HCT116 (cell line): ENCODE measurements around the gene IGFLR1. TPM values are rescaled to one million over a fixed set of nuclear protein-coding genes. Genes with fewer than 3 reads are reported as not detected.
A peak's percentile ranks its signal among the peaks of the same experiment; 100 is the strongest.

Source experiments
- ATAC-seq: fragments of 200-7000 bp; cut with Tn5 transposase; 2 replicates; pipeline ENCODE4 v1.9.1; 2020; ENCODE audit warnings: mild to moderate bottlenecking, moderate library complexity
- BruUV-seq: library from RNA; stranded (reverse); fragments of 400-500 nt; replicated peaks from 2 replicates; lab custom pipeline; 2021; lab: Mats Ljungman, UMichigan
- CTCF ChIA-PET: fragments of 300-600 bp; sonication (Branson Sonifier 250); formaldehyde crosslinking; loops from one replicate; lab custom pipeline; 2021; ENCODE audit warnings: antibody characterized with exemption; lab: Charles Lee
- POLR2A ChIA-PET: fragments of 300-600, 350-600 bp; sonication (Branson Sonifier 250); formaldehyde crosslinking; loops from one replicate; lab custom pipeline; 2021; ENCODE audit warnings: antibody characterized with exemption; lab: Charles Lee
- RAD21 ChIA-PET, 2 experiments: fragments of 300-600 bp; sonication (Branson Sonifier 250); formaldehyde crosslinking; loops; one replicate each; lab custom pipeline; 2023; ENCODE audit warnings: low total read pairs in 2 of 2; ENCODE audit not compliant: uncharacterized antibody in 2 of 2, unreplicated experiment in 2 of 2, low non-redundant PET in 1 of 2; lab: Charles Lee
- DNase-seq: peaks from one replicate; pipeline ENCODE4 v3.0.0-alpha.2; 2010; ENCODE audit warnings: low read depth, low spot score
- H2AFZ ChIP-seq: fragments of 200-600 bp; shearing (Covaris generic), sonication (generic); 2 replicates; pipeline ENCODE4 v1.6.1; 2017; ENCODE audit warnings: low read depth, mixed run types, mixed read lengths, antibody characterized with exemption, low read length; ENCODE audit not compliant: poor library complexity, severe bottlenecking
- H3K27ac ChIP-seq: 2 replicates; pipeline ENCODE4 v1.5.1; 2012; ENCODE audit warnings: low read depth, low read length
- H3K27me3 ChIP-seq: fragments of 200-600 bp; sonication (generic); 2 replicates; pipeline ENCODE4 v1.6.1; 2016; ENCODE audit warnings: mixed run types, low read length, mixed read lengths; ENCODE audit not compliant: insufficient read depth
- H3K36me3 ChIP-seq, 2 experiments: fragments of 200-500 bp in 1 of 2; fragments of 200-600 bp in 1 of 2; sonication (Bioruptor generic) in 1 of 2; sonication (generic) in 1 of 2; 2 replicates each; pipeline versions ENCODE4 v1.5.1 to v1.6.1; 2014 to 2016; ENCODE audit warnings: low read length in 2 of 2, inconsistent platforms in 1 of 2, mixed read lengths in 1 of 2, mixed run types in 1 of 2; ENCODE audit not compliant: insufficient read depth in 2 of 2, control insufficient read depth in 1 of 2
- H3K4me1 ChIP-seq, 2 experiments: fragments of 200-600 bp in 1 of 2; sonication (generic) in 1 of 2; 2 replicates each; pipeline versions ENCODE4 v1.5.1 to v1.6.1; 2012 to 2017; ENCODE audit warnings: low read length in 2 of 2, inconsistent platforms in 1 of 2, mild to moderate bottlenecking in 1 of 2, mixed read lengths in 1 of 2, mixed run types in 1 of 2, moderate library complexity in 1 of 2; ENCODE audit not compliant: insufficient read depth in 2 of 2, control insufficient read depth in 1 of 2
- H3K4me2 ChIP-seq: fragments of 200-600 bp; sonication (generic); 2 replicates; pipeline ENCODE4 v1.6.1; 2017; ENCODE audit warnings: mixed run types, low read length, mixed read lengths
- H3K4me3 ChIP-seq, 2 experiments: fragments of 200-600 bp in 1 of 2; sonication (generic) in 1 of 2; replicated peaks in 1 of 2; 2 replicates each; pipeline ENCODE4 v1.5.1; 2011 to 2016; ENCODE audit warnings: low read length in 2 of 2, control low read depth in 1 of 2, low read depth in 1 of 2, mild to moderate bottlenecking in 1 of 2, mixed read lengths in 1 of 2, mixed run types in 1 of 2
- H3K79me2 ChIP-seq: fragments of 200-600 bp; sonication (generic); 2 replicates; pipeline ENCODE4 v1.6.1; 2017; ENCODE audit warnings: mild to moderate bottlenecking, mixed run types, low read length, moderate library complexity, mixed read lengths; ENCODE audit not compliant: insufficient read depth
- H3K9ac ChIP-seq: fragments of 200-600 bp; sonication (generic); 2 replicates; pipeline ENCODE4 v1.6.1; 2016; ENCODE audit warnings: low read length, mixed read lengths
- H3K9me2 ChIP-seq: fragments of 200-600 bp; sonication (generic), shearing (Covaris generic); 2 replicates; pipeline ENCODE4 v1.6.1; 2017; ENCODE audit warnings: mixed run types, mild to moderate bottlenecking, moderate library complexity; ENCODE audit not compliant: insufficient read depth
- H3K9me3 ChIP-seq, 2 experiments: fragments of 200-500 bp in 1 of 2; fragments of 200-600 bp in 1 of 2; sonication (Bioruptor generic) in 1 of 2; sonication (generic) in 1 of 2; 2 replicates each; pipeline ENCODE4 v1.6.1; 2014 to 2017; ENCODE audit warnings: low read length in 2 of 2, mixed read lengths in 2 of 2, inconsistent platforms in 1 of 2, low read depth in 1 of 2, mild to moderate bottlenecking in 1 of 2, mixed run types in 1 of 2, moderate library complexity in 1 of 2; ENCODE audit not compliant: control insufficient read depth in 1 of 2, insufficient read depth in 1 of 2
- H4K20me1 ChIP-seq: fragments of 200-600 bp; sonication (generic), shearing (Covaris generic); 2 replicates; pipeline ENCODE4 v1.6.1; 2017; ENCODE audit warnings: mixed run types, mild to moderate bottlenecking, moderate library complexity; ENCODE audit not compliant: insufficient read depth
- CEBPB ChIP-seq: IDR thresholded peaks from 2 replicates; pipeline ENCODE4 v1.6.1; 2012; ENCODE audit warnings: low read depth
- EGR1 ChIP-seq: IDR thresholded peaks from 2 replicates; pipeline ENCODE4 v1.6.1; 2012; ENCODE audit warnings: low read depth
- ELF1 ChIP-seq: IDR thresholded peaks from 2 replicates; pipeline ENCODE4 v1.6.1; 2012; ENCODE audit warnings: low read depth, borderline replicate concordance
- EZH2 ChIP-seq: fragments of 200-600 bp; sonication (generic); IDR thresholded peaks from 2 replicates; pipeline ENCODE4 v1.6.1; 2017; ENCODE audit warnings: antibody characterized with exemption, mixed run types
- EZH2phosphoT487 ChIP-seq: fragments of 200-600 bp; IDR thresholded peaks from 2 replicates; pipeline ENCODE4 v1.6.1; 2018; ENCODE audit warnings: antibody characterized with exemption, borderline replicate concordance
- FOSL1 ChIP-seq: IDR thresholded peaks from 2 replicates; pipeline ENCODE4 v1.6.1; 2012; ENCODE audit warnings: low read depth
- JUND ChIP-seq: IDR thresholded peaks from 2 replicates; pipeline ENCODE4 v1.6.1; 2012
- POLR2A ChIP-seq: IDR thresholded peaks from 2 replicates; pipeline ENCODE4 v1.7.0; 2011; ENCODE audit warnings: borderline replicate concordance; ENCODE audit not compliant: insufficient read depth, insufficient read length; ENCODE audit errors: extremely low read depth
- POLR2AphosphoS5 ChIP-seq: IDR thresholded peaks from 2 replicates; pipeline ENCODE4 v1.6.1; 2011; ENCODE audit warnings: mild to moderate bottlenecking, low read depth, low read length, moderate library complexity
- TCF7L2 ChIP-seq: IDR thresholded peaks from 2 replicates; pipeline ENCODE4 v1.7.0; 2011; ENCODE audit warnings: borderline replicate concordance, inconsistent platforms; ENCODE audit not compliant: insufficient read depth, insufficient read length; ENCODE audit errors: extremely low read depth
- YY1 ChIP-seq: IDR thresholded peaks from 2 replicates; pipeline ENCODE4 v1.6.1; 2011; ENCODE audit warnings: low read length, low read depth, moderate library complexity, mild to moderate bottlenecking; ENCODE audit not compliant: insufficient replicate concordance; ENCODE audit errors: extremely low read depth
- intact Hi-C: fragments of 100-400 bp; cut with micrococcal nuclease; formaldehyde crosslinking; loops from 2 replicates; pipeline ENCODE4 v1.10.0; 2022
- total RNA-seq: library from RNA; stranded (reverse); gene quantifications from one replicate; pipeline ENCODE4 v1.2.1, GENCODE V29; 2021; ENCODE audit not compliant: unreplicated experiment
- TF ChIP-seq, protein P1 (sequence below): IDR thresholded peaks from 2 replicates; pipeline ENCODE4 v1.6.1; 2012; ENCODE audit warnings: low read depth
- TF ChIP-seq, protein P2 (sequence below): IDR thresholded peaks from 2 replicates; pipeline ENCODE4 v1.6.1; 2012
- TF ChIP-seq, protein P3 (sequence below): IDR thresholded peaks from 2 replicates; pipeline ENCODE4 v1.6.1; 2012
- TF ChIP-seq, protein P4 (sequence below): IDR thresholded peaks from 2 replicates; pipeline ENCODE4 v1.6.1; 2011; ENCODE audit warnings: mild to moderate bottlenecking, low read length, moderate library complexity; ENCODE audit not compliant: insufficient replicate concordance; ENCODE audit errors: extremely low read depth

The IGFLR1 gene
- total RNA-seq, 1 experiment from 2014 or later: 8.3 TPM

DNA sequence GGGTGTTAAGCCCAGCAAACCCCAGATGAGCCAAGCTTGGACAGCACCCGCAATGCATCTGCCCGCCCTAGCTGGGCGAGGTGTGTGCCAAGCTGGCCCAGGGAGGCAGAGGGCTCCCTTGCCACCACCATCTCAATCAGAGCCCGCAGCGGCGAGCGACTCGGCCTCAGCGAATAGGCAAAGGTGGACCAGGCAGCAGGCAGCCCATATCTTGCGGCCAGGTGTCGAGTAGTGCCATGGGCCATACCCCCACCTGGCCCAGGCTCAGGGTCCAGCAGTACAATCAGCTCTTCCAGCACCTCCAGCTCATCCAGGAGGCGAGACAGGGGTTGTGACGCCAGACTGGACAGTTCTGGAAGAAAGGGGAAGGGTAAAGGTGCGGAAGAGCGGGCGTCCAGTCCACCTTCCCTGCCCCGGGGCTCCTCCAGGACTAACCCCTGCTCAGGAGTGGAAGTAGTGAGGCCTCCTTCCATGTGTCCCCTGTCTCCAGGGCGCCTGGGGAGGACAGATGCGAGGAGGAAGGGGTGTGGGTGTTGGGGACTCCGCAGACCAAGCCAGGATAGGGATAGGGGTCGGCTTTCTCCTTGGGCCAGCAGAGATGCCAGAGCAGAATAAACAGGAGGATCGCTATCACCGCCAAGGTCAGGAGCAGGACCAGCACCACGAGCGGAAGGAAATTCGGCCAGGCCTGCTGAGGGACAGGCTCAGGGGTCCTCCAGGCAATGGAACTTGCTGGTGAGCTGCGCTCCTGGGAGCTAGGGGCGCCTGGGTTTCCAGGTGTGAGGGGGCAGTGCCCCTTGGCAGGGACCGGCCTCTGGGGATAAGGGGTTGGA is 2.8 kb downstream of the IGFLR1 start:
- Histone ChIP-seq H3K36me3 (peaks cover 19 to 26% of the 10 kb centered on the region in 2 experiments; a peak in 3 of 4 replicates), H3K4me1 (peaks cover 20 to 23% of the 10 kb centered on the region in 2 experiments; a peak in 3 of 4 replicates), H3K4me3 (peak overlapping the region; percentile 61 to 74), H3K27ac (peak overlapping the region; percentile 73), H3K9me3 (no peaks in the 10 kb centered on the region), H4K20me1 (no peaks in the 10 kb centered on the region), H3K9ac (peak overlapping the region; percentile 72), H3K4me2 (peak overlapping the region; percentile 100), H2AFZ (no peak overlapping the region), H3K27me3 (no peaks in the 10 kb centered on the region), H3K9me2 (no peaks in the 10 kb centered on the region), H3K79me2 (no peaks in the 10 kb centered on the region)
- ChIA-PET CTCF (interaction anchor here (1.1 kb wide), 1 partner anchor 80 kb away, joined by 3 read pairs; no protein-coding TSS in a partner anchor), POLR2A (interaction anchor here (1.4 to 2.2 kb wide), 3 partner anchors 9 to 229 kb away, joined by 4 to 8 read pairs (median 7); partner anchors contain the start of gene LIN37), RAD21 (no interaction called here)
- TF ChIP-seq FOSL1: no peak
- TF ChIP-seq JUND: no peak
- TF ChIP-seq, protein P1, sequence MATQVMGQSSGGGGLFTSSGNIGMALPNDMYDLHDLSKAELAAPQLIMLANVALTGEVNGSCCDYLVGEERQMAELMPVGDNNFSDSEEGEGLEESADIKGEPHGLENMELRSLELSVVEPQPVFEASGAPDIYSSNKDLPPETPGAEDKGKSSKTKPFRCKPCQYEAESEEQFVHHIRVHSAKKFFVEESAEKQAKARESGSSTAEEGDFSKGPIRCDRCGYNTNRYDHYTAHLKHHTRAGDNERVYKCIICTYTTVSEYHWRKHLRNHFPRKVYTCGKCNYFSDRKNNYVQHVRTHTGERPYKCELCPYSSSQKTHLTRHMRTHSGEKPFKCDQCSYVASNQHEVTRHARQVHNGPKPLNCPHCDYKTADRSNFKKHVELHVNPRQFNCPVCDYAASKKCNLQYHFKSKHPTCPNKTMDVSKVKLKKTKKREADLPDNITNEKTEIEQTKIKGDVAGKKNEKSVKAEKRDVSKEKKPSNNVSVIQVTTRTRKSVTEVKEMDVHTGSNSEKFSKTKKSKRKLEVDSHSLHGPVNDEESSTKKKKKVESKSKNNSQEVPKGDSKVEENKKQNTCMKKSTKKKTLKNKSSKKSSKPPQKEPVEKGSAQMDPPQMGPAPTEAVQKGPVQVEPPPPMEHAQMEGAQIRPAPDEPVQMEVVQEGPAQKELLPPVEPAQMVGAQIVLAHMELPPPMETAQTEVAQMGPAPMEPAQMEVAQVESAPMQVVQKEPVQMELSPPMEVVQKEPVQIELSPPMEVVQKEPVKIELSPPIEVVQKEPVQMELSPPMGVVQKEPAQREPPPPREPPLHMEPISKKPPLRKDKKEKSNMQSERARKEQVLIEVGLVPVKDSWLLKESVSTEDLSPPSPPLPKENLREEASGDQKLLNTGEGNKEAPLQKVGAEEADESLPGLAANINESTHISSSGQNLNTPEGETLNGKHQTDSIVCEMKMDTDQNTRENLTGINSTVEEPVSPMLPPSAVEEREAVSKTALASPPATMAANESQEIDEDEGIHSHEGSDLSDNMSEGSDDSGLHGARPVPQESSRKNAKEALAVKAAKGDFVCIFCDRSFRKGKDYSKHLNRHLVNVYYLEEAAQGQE: no peak
- TF ChIP-seq EZH2phosphoT487: no peak
- no peak for TF ChIP-seq TCF7L2
- TF ChIP-seq, protein P2, sequence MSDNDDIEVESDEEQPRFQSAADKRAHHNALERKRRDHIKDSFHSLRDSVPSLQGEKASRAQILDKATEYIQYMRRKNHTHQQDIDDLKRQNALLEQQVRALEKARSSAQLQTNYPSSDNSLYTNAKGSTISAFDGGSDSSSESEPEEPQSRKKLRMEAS: no peak
- TF ChIP-seq CEBPB: no peak
- TF ChIP-seq POLR2A: no peak
- TF ChIP-seq, protein P3, sequence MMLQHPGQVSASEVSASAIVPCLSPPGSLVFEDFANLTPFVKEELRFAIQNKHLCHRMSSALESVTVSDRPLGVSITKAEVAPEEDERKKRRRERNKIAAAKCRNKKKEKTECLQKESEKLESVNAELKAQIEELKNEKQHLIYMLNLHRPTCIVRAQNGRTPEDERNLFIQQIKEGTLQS: no peak
- no peak for TF ChIP-seq EZH2
- TF ChIP-seq YY1: no peak
- no peak; the same call in 1 of the 2 replicates for TF ChIP-seq POLR2AphosphoS5
- TF ChIP-seq, protein P4, sequence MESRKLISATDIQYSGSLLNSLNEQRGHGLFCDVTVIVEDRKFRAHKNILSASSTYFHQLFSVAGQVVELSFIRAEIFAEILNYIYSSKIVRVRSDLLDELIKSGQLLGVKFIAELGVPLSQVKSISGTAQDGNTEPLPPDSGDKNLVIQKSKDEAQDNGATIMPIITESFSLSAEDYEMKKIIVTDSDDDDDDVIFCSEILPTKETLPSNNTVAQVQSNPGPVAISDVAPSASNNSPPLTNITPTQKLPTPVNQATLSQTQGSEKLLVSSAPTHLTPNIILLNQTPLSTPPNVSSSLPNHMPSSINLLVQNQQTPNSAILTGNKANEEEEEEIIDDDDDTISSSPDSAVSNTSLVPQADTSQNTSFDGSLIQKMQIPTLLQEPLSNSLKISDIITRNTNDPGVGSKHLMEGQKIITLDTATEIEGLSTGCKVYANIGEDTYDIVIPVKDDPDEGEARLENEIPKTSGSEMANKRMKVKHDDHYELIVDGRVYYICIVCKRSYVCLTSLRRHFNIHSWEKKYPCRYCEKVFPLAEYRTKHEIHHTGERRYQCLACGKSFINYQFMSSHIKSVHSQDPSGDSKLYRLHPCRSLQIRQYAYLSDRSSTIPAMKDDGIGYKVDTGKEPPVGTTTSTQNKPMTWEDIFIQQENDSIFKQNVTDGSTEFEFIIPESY: no peak
- no peak for TF ChIP-seq ELF1
- no peak for TF ChIP-seq EGR1
- DNase-seq: no peak
- no peak for ATAC-seq
- intact Hi-C loops: no loop called here
- no TSS peak for BruUV-seq
